Heart left ventricle (tissue), 16 donors: ENCODE data around the gene DUS1L. TPM values are rescaled to one million over a fixed set of nuclear protein-coding genes. Genes with fewer than 3 reads are reported as not detected.

Source experiments
- ATAC-seq, 4 donors: fragments of 200-7000 bp; cut with Tn5 transposase; one replicate each; pipeline ENCODE4 v1.9.1; 2020 to 2022; ENCODE audit warnings: moderate library complexity in 4 of 4, mild to moderate bottlenecking in 3 of 4, moderate number of reproducible peaks in 1 of 4
- DNase-seq, 5 donors: peaks; one replicate each; pipeline ENCODE4 v3.0.0-alpha.2; 2020
- H3K27ac ChIP-seq, 12 donors: fragments of 200-600 bp; sonication (generic) in 4 of 12; one replicate each; pipeline versions ENCODE4 v1.5.0 to v1.8.0; 2016 to 2022; ENCODE audit warnings: mild to moderate bottlenecking in 2 of 12
- H3K27me3 ChIP-seq, 9 donors: fragments of 200-600 bp; sonication (generic) in 2 of 9; one replicate each; pipeline versions ENCODE4 v1.5.1 to v1.8.0; 2016 to 2022; ENCODE audit warnings: mild to moderate bottlenecking in 3 of 9
- H3K36me3 ChIP-seq, 9 donors: fragments of 200-600 bp; sonication (generic) in 2 of 9; one replicate each; pipeline versions ENCODE4 v1.5.0 to v1.8.0; 2018 to 2022; ENCODE audit warnings: mild to moderate bottlenecking in 2 of 9
- H3K4me1 ChIP-seq, 12 donors: fragments of 200-600 bp; sonication (generic) in 4 of 12; one replicate each; pipeline versions ENCODE4 v1.5.0 to v1.8.0; 2016 to 2022; ENCODE audit warnings: mild to moderate bottlenecking in 3 of 12
- H3K4me3 ChIP-seq, 12 donors: fragments of 200-600 bp; sonication (generic) in 4 of 12; one replicate each; pipeline versions ENCODE4 v1.5.0 to v1.8.0; 2017 to 2022; ENCODE audit warnings: mild to moderate bottlenecking in 9 of 12, moderate library complexity in 4 of 12
- H3K9me3 ChIP-seq, 12 donors: fragments of 200-600 bp; sonication (generic) in 4 of 12; one replicate each; pipeline versions ENCODE4 v1.5.0 to v1.8.0; 2016 to 2022; ENCODE audit warnings: mild to moderate bottlenecking in 1 of 12
- POLR2A ChIP-seq, 2 donors: fragments of 450-650 bp; IDR thresholded peaks; one replicate each; pipeline ENCODE4 v1.6.1; 2017; ENCODE audit warnings: antibody characterized with exemption in 2 of 2, mild to moderate bottlenecking in 2 of 2, moderate library complexity in 2 of 2
- WGBS, 4 donors: extraction: QIAGEN DNeasy Blood & Tissue Kit in 2 of 4; methylation state at CpG; one replicate each; pipeline versions ENCODE4 v1.1.5 to v1.1.7; 2013 to 2018; 5-methylcytosine and 5-hydroxymethylcytosine counted together
- intact Hi-C, 10 donors: fragments of 100-400 bp; cut with DNase I; formaldehyde crosslinking; loops; one replicate each; pipeline versions ENCODE4 v1.11.1 to v1.14.2; 2022
- polyA plus RNA-seq, 2 donors: library from polyadenylated mRNA; stranded (reverse); fragments of 200-250 nt; gene quantifications; one replicate each; pipeline ENCODE4 v1.2.3, GENCODE V29; 2013
- total RNA-seq, 9 donors: library from RNA; depleted of rRNA in 2 of 9; stranded (reverse); fragments of >200 nt in 2 of 9; fragmentation: NEBNext Ultra II Directional in 3 of 9; extraction: Animal tissue kit (Norgen Biotek cat#: 25700) in 3 of 9; gene quantifications; one replicate each; pipeline versions ENCODE4 v1.1.0 to v1.2.4, GENCODE V29; 2016 to 2023
- TF ChIP-seq, protein P1 (sequence below), 12 donors: fragments of 200-600 bp; sonication (generic) in 4 of 12; IDR thresholded peaks; one replicate each; pipeline versions ENCODE4 v1.5.0 to v1.8.0; 2018 to 2022; ENCODE audit warnings: antibody characterized with exemption in 12 of 12, mild to moderate bottlenecking in 5 of 12
- donor health status: ischemic (EF 13 %, LVEDD 7.1; RV severe dilation, severe dysfunction).
- donor health status: healthy with polysubstance abuse.
- donor health status: DM: no; HTN: yes; CAD: no.
- donor health status: DM: no; HTN: no; CAD: no.
- donor health status: ischemic (EF 25% LVEDD 6.9; RV normal size, moderate dysfunction).
- donor health status: ischemic (EF 25% LVEDD 5.7; RV mildly dilated, moderate dysfunction).
- donor health status: healthy.
- donor health status: DM: yes; HTN: yes; CAD: no.
- donor health status: ischemic (EF 35%, LVEDD 5.7; RV mildly dilated, moderate dysfunction).
- donor health status: nonischemic (EF 11% LVEDD 7.7; RV severe dilation, severe dysfunction).
- donor health status: DM: yes; HTN: yes; CAD: no.
- donor health status: PGD.
- donor health status: ischemic (EF 29% LVEDD 5.4; RV normal size, mild dysfunction).
- donor health status: nonischemic (EF 23%, LVEDD 6.1; RV moderate dilation, normal function).

Gene DUS1L
- total and polyA plus RNA-seq, 11 donors: 41.5 to 113 (median 60.4) TPM

DNA sequence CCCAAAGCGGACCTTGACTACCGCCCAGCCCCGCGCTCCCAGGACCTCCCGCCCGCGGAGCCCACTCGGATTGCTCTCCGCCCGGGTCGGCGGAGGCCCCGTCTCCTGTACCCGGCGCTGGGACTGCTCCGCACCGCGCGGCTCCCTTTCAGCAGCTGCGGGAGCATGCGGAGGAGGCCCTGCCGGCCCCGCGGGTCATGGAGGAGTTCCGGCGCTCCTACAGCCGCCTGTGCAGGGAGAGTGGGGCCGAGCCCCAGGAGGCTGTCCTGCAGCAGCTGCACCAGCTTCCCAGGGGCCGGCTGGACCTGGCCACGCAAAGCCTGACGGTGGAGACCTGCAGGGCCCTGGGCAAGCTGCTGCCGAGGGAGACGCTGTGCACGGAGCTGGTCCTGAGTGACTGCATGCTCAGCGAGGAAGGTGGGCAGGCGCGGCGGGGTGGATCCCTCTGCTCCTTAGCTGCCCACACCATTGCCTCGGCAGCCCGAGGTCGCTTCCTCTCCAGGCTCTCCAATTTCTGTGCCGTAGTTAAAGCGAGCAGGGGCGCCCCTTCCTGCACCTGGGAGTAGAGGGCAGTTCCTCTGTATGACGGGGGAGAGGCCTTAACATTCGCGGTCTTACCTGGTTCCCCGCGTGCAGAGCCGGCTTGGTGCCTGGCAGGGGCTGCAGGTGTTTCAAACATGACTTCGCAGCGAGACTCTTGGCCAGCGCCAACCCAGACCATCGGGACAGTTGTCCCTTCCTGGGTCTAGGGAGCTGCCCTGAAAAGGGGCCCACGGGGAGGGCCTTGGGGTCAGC, 42.0 kb downstream of the DUS1L start:
- WGBS, 4 donors: 1 to 10% (median 8%) methylated on average over 21 to 55 of the region's 55 CpGs
- no peak for DNase-seq
- peak overlapping the region; percentile 58 to 98 (median 91) for H3K4me3 ChIP-seq
- no peaks in the 10 kb centered on the region for H3K9me3 ChIP-seq
- TF ChIP-seq, protein P1, sequence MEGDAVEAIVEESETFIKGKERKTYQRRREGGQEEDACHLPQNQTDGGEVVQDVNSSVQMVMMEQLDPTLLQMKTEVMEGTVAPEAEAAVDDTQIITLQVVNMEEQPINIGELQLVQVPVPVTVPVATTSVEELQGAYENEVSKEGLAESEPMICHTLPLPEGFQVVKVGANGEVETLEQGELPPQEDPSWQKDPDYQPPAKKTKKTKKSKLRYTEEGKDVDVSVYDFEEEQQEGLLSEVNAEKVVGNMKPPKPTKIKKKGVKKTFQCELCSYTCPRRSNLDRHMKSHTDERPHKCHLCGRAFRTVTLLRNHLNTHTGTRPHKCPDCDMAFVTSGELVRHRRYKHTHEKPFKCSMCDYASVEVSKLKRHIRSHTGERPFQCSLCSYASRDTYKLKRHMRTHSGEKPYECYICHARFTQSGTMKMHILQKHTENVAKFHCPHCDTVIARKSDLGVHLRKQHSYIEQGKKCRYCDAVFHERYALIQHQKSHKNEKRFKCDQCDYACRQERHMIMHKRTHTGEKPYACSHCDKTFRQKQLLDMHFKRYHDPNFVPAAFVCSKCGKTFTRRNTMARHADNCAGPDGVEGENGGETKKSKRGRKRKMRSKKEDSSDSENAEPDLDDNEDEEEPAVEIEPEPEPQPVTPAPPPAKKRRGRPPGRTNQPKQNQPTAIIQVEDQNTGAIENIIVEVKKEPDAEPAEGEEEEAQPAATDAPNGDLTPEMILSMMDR (IDR thresholded peaks at IDR 0.05): no peak
- no peak for TF ChIP-seq POLR2A (IDR thresholded peaks at IDR 0.05)
- peak overlapping the region in 9 of 12 donors; percentile 19 to 61 (median 47) for H3K27ac ChIP-seq
- H3K4me1 ChIP-seq: peaks cover 5 to 37% (median 23%) of the 10 kb centered on the region in 12 donors
- H3K36me3 ChIP-seq: peaks cover 0 to 10% (median 3%) of the 10 kb centered on the region in 9 donors
- peak in 2 of 4 donors; percentile 0 to 3 for ATAC-seq
- intact Hi-C loops: loop anchor here in 6 of 10 donors (1.0 to 10.0 kb wide), 6 partner anchors 46 to 163 kb away; partner anchors contain the start of genes ASPSCR1 (in 4 of the 6), P4HB (in 2 of the 6) and FASN (in 1 of the 6)
- no peaks in the 10 kb centered on the region for H3K27me3 ChIP-seq

DNA sequence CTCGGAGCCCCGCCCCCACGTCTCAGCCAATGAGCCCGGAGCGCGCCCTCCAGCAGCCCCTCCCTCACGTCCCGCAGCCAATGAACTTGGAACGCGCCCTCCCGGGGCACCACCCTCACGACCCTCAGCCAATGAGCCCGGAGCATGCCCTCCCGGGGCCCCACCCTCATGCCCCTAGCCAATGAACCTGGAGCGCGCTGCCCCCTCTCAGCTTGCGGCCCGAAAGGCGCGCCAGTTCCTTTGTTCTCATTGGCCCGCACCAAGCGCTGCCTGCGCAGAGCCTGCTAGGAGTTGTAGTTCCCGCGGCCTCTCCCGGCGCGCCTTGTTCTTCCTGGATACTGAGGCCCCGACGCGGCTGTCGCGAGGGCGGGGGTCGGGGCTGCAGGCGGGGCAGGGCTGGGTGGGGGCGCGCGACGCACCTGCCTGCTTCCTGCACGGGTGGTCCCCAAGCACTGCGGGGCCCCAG, 42.6 kb downstream of the DUS1L start, which contains the start of gene LRRC45:
Gene LRRC45, plus strand, starts transcription at position 325 of the 466 bp plus-strand sequence. CDS start 339 bp downstream, outside the sequence.
- Histone ChIP-seq H3K4me1 (peaks cover 5 to 37% (median 23%) of the 10 kb centered on the region in 12 donors), H3K9me3 (no peaks in the 10 kb centered on the region), H3K27me3 (no peaks in the 10 kb centered on the region), H3K36me3 (peaks cover 0 to 14% (median 6%) of the 10 kb centered on the region in 9 donors), H3K4me3 (peak within 1 kb of the TSS; percentile 77 to 99 (median 94)), H3K27ac (peak within 1 kb of the TSS in 11 of 12 donors; percentile 32 to 85 (median 73))
- no peak for TF ChIP-seq POLR2A (IDR thresholded peaks at IDR 0.05)
- TF ChIP-seq, protein P1 (IDR thresholded peaks at IDR 0.05): no peak
- ATAC-seq (peak; percentile 94 to 98 (median 96)), DNase-seq (peak; percentile 100)
- intact Hi-C loops: loop anchor here in 6 of 10 donors (1.0 to 10.0 kb wide), 6 partner anchors 46 to 162 kb away; partner anchors contain the start of genes ASPSCR1 (in 4 of the 6), P4HB (in 2 of the 6) and FASN (in 1 of the 6)
- 0% methylated on average over 10 to 42 of the region's 42 CpGs for WGBS, 4 donors

DNA sequence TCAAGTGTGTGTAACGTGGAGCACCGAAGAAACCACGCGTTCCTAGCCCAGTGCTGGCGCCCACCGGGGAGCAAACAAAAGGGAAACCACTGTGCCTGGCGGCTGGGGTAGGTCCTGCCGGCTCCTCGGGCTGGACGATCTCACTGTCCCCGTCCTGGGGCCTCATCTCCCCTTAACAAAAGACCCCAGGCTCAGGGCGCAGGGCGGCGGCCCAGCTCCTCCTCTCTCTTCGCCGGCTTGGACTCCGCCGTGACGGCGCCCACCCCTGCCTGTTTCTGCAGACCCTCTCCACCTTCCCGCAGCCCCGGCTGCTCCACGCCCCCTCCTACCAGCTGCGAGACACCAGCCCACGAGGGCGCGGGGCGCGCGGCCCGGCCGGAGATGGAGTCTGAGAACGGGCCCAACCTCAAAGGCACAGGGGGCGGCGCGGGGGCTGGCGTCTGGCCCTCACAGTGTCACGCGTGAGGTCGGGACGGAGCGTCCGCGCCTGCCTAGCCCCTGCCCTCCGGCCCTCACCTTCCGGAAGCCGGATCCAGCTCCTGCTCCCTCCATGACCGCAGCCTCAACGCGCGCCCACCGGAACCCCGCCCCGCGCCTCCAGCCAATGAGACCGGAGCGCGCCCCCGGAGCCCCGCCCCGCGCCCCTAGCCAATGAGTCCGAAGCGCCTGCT, 43.2 kb downstream of the DUS1L start, which contains the start of gene CENPX:
Gene CENPX, minus strand, starts transcription at position 569 of the 671 bp plus-strand sequence. Its CDS starts 17 bp downstream, at position 552.
- ATAC-seq (no peak), DNase-seq (no peak)
- no peaks in the 10 kb centered on the region for H3K9me3 ChIP-seq
- peak in 1 of 2 donors; percentile 58 for TF ChIP-seq POLR2A (IDR thresholded peaks at IDR 0.05)
- TF ChIP-seq, protein P1 (IDR thresholded peaks at IDR 0.05): no peak
- H3K36me3 ChIP-seq: peaks cover 0 to 14% (median 6%) of the 10 kb centered on the region in 9 donors
- WGBS, 4 donors: 1% methylated on average over 20 to 64 of the region's 64 CpGs
- intact Hi-C loops: loop anchor here in 6 of 10 donors (2.0 to 10.0 kb wide), 5 partner anchors 45 to 162 kb away; partner anchors contain the start of genes ASPSCR1 (in 4 of the 6) and P4HB (in 2 of the 6)
- H3K4me3 ChIP-seq: peak within 1 kb of the TSS; percentile 77 to 99 (median 94)
- H3K27me3 ChIP-seq: no peaks in the 10 kb centered on the region
- H3K27ac ChIP-seq: peak within 1 kb of the TSS in 11 of 12 donors; percentile 32 to 85 (median 73)
- peaks cover 5 to 37% (median 23%) of the 10 kb centered on the region in 12 donors for H3K4me1 ChIP-seq
